Keratinocyte (primary cell): ENCODE results near the gene DNAH11. TPM values are rescaled to one million over a fixed set of nuclear protein-coding genes. Genes with fewer than 3 reads are reported as not detected.

Experiments
- DNase-seq: peaks from one replicate; pipeline ENCODE4 v3.0.0-alpha.2; 2011; ENCODE audit warnings: low read depth, missing footprints, low spot score
- FAIRE-seq: peaks from 2 replicates; lab custom pipeline; 2011; peaks lifted over from hg19 to GRCh38; lab: Jason Lieb, UNC
- H2AFZ ChIP-seq: 2 replicates; pipeline ENCODE4 v1.6.0; 2012; ENCODE audit warnings: low read length, control low read depth, inconsistent platforms; ENCODE audit not compliant: control insufficient read depth
- H3K27ac ChIP-seq: 2 replicates; pipeline ENCODE4 v1.5.1; 2011; ENCODE audit warnings: low read length; ENCODE audit not compliant: control insufficient read depth, insufficient read depth
- H3K27me3 ChIP-seq: 3 replicates; pipeline ENCODE4 v1.6.0; 2011; ENCODE audit warnings: low read length; ENCODE audit not compliant: control insufficient read depth, insufficient read depth; ENCODE audit errors: extremely low read depth
- H3K36me3 ChIP-seq, 2 experiments: 2 replicates in 1 of 2; 3 replicates in 1 of 2; pipeline ENCODE4 v1.5.1; 2011; ENCODE audit warnings: low read length in 2 of 2, mild to moderate bottlenecking in 1 of 2; ENCODE audit not compliant: control insufficient read depth in 2 of 2, insufficient read depth in 2 of 2; ENCODE audit errors: extremely low read depth in 1 of 2
- H3K4me1 ChIP-seq: 3 replicates; pipeline ENCODE4 v1.5.1; 2011; ENCODE audit warnings: low read length; ENCODE audit not compliant: control insufficient read depth, insufficient read depth; ENCODE audit errors: extremely low read depth
- H3K4me2 ChIP-seq: 3 replicates; pipeline ENCODE4 v1.6.0; 2011; ENCODE audit warnings: low read depth, low read length; ENCODE audit not compliant: control insufficient read depth, insufficient read depth; ENCODE audit errors: extremely low read depth
- H3K4me3 ChIP-seq, 3 experiments: fragments of 200-600 bp in 1 of 3; sonication (generic) in 1 of 3; 2 replicates in 2 of 3; 3 replicates in 1 of 3; pipeline ENCODE4 v1.5.1; 2011 to 2016; ENCODE audit warnings: low read length in 3 of 3, mild to moderate bottlenecking in 3 of 3, control low read depth in 2 of 3, inconsistent platforms in 1 of 3, low read depth in 1 of 3, mixed read lengths in 1 of 3, mixed run types in 1 of 3, moderate library complexity in 1 of 3; ENCODE audit not compliant: control insufficient read depth in 2 of 3, insufficient read depth in 2 of 3; ENCODE audit errors: extremely low read depth in 1 of 3
- H3K79me2 ChIP-seq: 2 replicates; pipeline ENCODE4 v1.6.0; 2012; ENCODE audit warnings: low read length; ENCODE audit not compliant: control insufficient read depth, insufficient read depth
- H3K9ac ChIP-seq: 3 replicates; pipeline ENCODE4 v1.6.0; 2011; ENCODE audit warnings: low read length; ENCODE audit not compliant: control insufficient read depth, insufficient read depth; ENCODE audit errors: extremely low read depth
- H3K9me1 ChIP-seq: 3 replicates; pipeline ENCODE4 v1.6.0; 2011; ENCODE audit warnings: low read length; ENCODE audit not compliant: control insufficient read depth, insufficient read depth; ENCODE audit errors: extremely low read depth
- H3K9me3 ChIP-seq: 2 replicates; pipeline ENCODE4 v1.5.1; 2012; ENCODE audit warnings: low read depth, low read length; ENCODE audit not compliant: control insufficient read depth
- H4K20me1 ChIP-seq: 3 replicates; pipeline ENCODE4 v1.6.0; 2011; ENCODE audit warnings: low read length; ENCODE audit not compliant: control insufficient read depth, insufficient read depth; ENCODE audit errors: extremely low read depth
- CTCF ChIP-seq, 3 experiments: IDR thresholded peaks in 1 of 3; conservative IDR thresholded peaks in 1 of 3; optimal IDR thresholded peaks in 1 of 3; 2 replicates in 2 of 3; 3 replicates in 1 of 3; pipeline versions ENCODE3 to v1.5.1; 2011; ENCODE audit warnings: low read length in 3 of 3, mild to moderate bottlenecking in 3 of 3, moderate library complexity in 2 of 3, control low read depth in 1 of 3, inconsistent platforms in 1 of 3; ENCODE audit not compliant: insufficient read depth in 2 of 3; ENCODE audit errors: extremely low read depth in 1 of 3
- EZH2 ChIP-seq: IDR thresholded peaks from one replicate; pipeline ENCODE4 v1.6.1; 2012; ENCODE audit warnings: inconsistent platforms, mild to moderate bottlenecking, low read length, moderate library complexity
- dilution Hi-C: fragments of 300-500 bp; cut with MboI; formaldehyde crosslinking; loops from one replicate; pipeline ENCODE4 v1.7.0; 2020; ENCODE audit warnings: low sequenced_read_pairs; ENCODE audit not compliant: extremely low pct_ligation_motif_present
- polyA plus RNA-seq, 5 experiments: library from polyadenylated mRNA; depleted of rRNA in 3 of 5; stranded (reverse) in 3 of 5; stranded (forward) in 1 of 5; unstranded in 1 of 5; fragments of >200 nt; gene quantifications; 1 replicate in 1 of 5; 2 replicates in 3 of 5; 3 replicates in 1 of 5; pipeline versions ENCODE4 v1.2.1 to v1.2.3, GENCODE V29; 2011 to 2012; ENCODE audit warnings: missing spikeins in 2 of 5, low read depth in 1 of 5, low replicate concordance in 1 of 5

DNAH11 gene
- polyA plus RNA-seq, 1 donor (not counting 4 experiments of a cell fraction or from before 2014, with no cell fraction given): 0.21 TPM

- dilution Hi-C loops: no loop called here
- Histone ChIP-seq H3K27ac (no peak overlapping the region), H3K9ac (no peak overlapping the region), H3K36me3 (no peaks in the 10 kb centered on the region), H3K27me3 (no peaks in the 10 kb centered on the region), H4K20me1 (no peaks in the 10 kb centered on the region), H3K4me1 (no peaks in the 10 kb centered on the region), H3K4me2 (no peak overlapping the region), H3K79me2 (no peaks in the 10 kb centered on the region), H3K9me1 (no peaks in the 10 kb centered on the region), H3K9me3 (no peaks in the 10 kb centered on the region), H3K4me3 (no peak overlapping the region), H2AFZ (no peak overlapping the region)
- no peak for TF ChIP-seq EZH2
- TF ChIP-seq CTCF (optimal IDR thresholded peaks at IDR 0.05 in 1 of 3, IDR thresholded peaks at IDR 0.05 in 1 of 3, conservative IDR thresholded peaks at IDR 0.05 in 1 of 3; ENCODE audit: extremely low read depth in 1 of 3, insufficient read depth in 2 of 3, low read length in 3 of 3): no peak
- no peak for DNase-seq
- FAIRE-seq: no peak
Measured at GRCh38 chr7:21572331-21573313, 29.8 kb downstream of the DNAH11 start.

GRCh38 chr7:21579341-21580072 lies 36.7 kb downstream of the DNAH11 start:
- Histone ChIP-seq H3K36me3 (no peaks in the 10 kb centered on the region), H4K20me1 (no peaks in the 10 kb centered on the region), H3K4me1 (peaks cover 14% of the 10 kb centered on the region), H3K4me3 (no peak overlapping the region), H3K79me2 (no peaks in the 10 kb centered on the region), H3K9me3 (no peaks in the 10 kb centered on the region), H3K9me1 (no peaks in the 10 kb centered on the region), H3K4me2 (peak overlapping the region; percentile 42), H3K27ac (no peak overlapping the region), H3K27me3 (no peaks in the 10 kb centered on the region), H3K9ac (no peak overlapping the region), H2AFZ (no peak overlapping the region)
- dilution Hi-C loops: no loop called here
- TF ChIP-seq CTCF (optimal IDR thresholded peaks at IDR 0.05 in 1 of 3, IDR thresholded peaks at IDR 0.05 in 1 of 3, conservative IDR thresholded peaks at IDR 0.05 in 1 of 3; ENCODE audit: extremely low read depth in 1 of 3, insufficient read depth in 2 of 3, low read length in 3 of 3) (no peak), EZH2 (no peak)
- FAIRE-seq (no peak), DNase-seq (no peak)
